ENCODE measurements around the gene GGA2. TPM values are rescaled to one million over a fixed set of nuclear protein-coding genes. Genes with fewer than 3 reads are reported as not detected.
A peak's percentile ranks its signal among the peaks of the same experiment; 100 is the strongest.

Gene GGA2
- total RNA-seq, 1 experiment from 2014 or later: 90.4 TPM

DNA sequence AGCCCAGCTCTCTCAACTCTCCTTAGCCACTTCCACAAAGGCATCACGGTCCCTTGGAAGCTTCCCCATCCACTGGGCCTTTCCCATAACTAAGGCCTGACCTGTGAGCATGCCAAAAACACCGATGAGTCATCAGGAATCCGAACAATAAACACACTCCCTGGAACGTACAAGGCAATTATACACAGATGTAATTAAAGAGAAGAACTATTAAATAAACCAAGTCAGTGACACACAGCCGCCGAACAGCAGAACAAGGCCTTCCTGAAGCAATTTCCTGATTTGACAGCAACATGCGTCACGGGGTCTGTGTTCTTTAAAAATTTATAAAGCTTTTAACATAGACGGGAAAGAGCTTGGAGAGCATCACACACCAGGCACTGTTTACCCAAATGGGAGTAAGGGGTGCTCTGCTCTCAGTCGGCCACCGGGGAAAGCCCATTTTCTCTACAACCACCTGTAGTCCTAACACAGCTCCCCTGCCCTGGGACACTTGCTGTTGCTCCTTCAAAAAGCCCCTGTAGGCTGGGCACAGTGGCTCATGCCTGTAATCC, 86.7 kb downstream of the GGA2 start:
- Mint-ChIP-seq H3K4me1 (ENCODE audit: low read depth, unreplicated experiment) (peaks cover 18% of the 10 kb centered on the region), H3K4me3 (ENCODE audit: low read depth, unreplicated experiment) (no peak overlapping the region), H3K27ac (ENCODE audit: unreplicated experiment) (peak overlapping the region; percentile 16), H3K9me3 (ENCODE audit: low read depth, unreplicated experiment) (no peaks in the 10 kb centered on the region), H3K27me3 (ENCODE audit: unreplicated experiment) (no peaks in the 10 kb centered on the region), H3K36me3 (ENCODE audit: insufficient read depth, unreplicated experiment) (peaks cover 18% of the 10 kb centered on the region)
- CTCF ChIA-PET: interaction anchor here (0.6 to 1.3 kb wide), 3 partner anchors 25 to 213 kb away, joined by 3 read pairs; no protein-coding TSS in a partner anchor
- TF ChIP-seq CTCF (IDR thresholded peaks at IDR 0.05; ENCODE audit: unreplicated experiment): no peak
- DNase-seq: peak; percentile 60
- no TSS peak for BruUV-seq (replicated peaks)
- intact Hi-C loops (cut with micrococcal nuclease; ENCODE audit: unreplicated experiment): no loop called here

DNA sequence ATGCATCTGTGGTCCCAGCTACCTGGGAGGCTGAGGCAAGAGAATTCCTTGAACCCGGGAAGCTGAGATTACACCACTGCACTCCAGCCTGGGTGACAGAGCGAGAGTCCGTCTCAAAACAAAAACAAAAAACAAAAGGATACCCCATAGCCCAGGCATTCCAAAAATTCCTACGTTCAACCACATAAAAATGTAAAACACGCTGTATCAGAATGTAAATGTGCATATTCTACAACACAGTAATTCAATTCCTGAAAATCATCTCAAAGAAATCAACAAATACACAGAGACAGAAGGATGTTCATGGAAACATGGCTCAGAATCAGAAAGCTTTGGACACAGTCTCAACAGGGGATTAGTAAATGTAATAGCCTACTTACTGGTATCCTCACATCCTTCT, 90.3 kb downstream of the GGA2 start:
- H3K9me3 Mint-ChIP-seq (ENCODE audit: low read depth, unreplicated experiment): no peaks in the 10 kb centered on the region
- no peak for DNase-seq
- H3K36me3 Mint-ChIP-seq (ENCODE audit: insufficient read depth, unreplicated experiment): peaks cover 17% of the 10 kb centered on the region
- H3K27ac Mint-ChIP-seq (ENCODE audit: unreplicated experiment): no peak overlapping the region
- TF ChIP-seq CTCF (IDR thresholded peaks at IDR 0.05; ENCODE audit: unreplicated experiment): no peak
- intact Hi-C loops (cut with micrococcal nuclease; ENCODE audit: unreplicated experiment): no loop called here
- BruUV-seq (replicated peaks): no TSS peak
- no peaks in the 10 kb centered on the region for H3K27me3 Mint-ChIP-seq (ENCODE audit: unreplicated experiment)
- no peak overlapping the region for H3K4me3 Mint-ChIP-seq (ENCODE audit: low read depth, unreplicated experiment)
- H3K4me1 Mint-ChIP-seq (ENCODE audit: low read depth, unreplicated experiment): peaks cover 18% of the 10 kb centered on the region
- CTCF ChIA-PET: interaction anchor here (0.6 kb wide), 1 partner anchor 15 kb away, joined by 4 read pairs; no protein-coding TSS in a partner anchor

DNA sequence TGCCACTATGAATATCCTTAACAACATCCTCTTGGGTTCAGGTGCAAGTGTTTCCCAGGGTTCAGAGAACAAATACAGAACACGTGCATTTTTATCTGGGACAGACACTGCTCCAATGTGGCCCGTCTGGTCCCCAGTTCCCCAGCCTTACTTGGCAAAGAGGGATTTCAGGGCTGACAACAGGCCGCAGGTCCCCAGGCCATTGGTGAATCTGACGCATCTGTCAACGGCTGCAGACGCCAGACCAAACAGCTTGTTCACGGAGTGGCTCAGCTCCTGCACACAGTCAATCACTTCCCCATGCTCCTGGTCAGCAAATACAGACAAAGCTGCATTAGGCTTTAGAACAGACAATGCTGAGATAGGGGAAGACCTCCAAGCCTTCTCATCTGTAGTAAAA, 93.5 kb downstream of the GGA2 start:
- CTCF ChIA-PET: no interaction called here
- no peak overlapping the region for H3K4me3 Mint-ChIP-seq (ENCODE audit: low read depth, unreplicated experiment)
- no TSS peak for BruUV-seq (replicated peaks)

DNA sequence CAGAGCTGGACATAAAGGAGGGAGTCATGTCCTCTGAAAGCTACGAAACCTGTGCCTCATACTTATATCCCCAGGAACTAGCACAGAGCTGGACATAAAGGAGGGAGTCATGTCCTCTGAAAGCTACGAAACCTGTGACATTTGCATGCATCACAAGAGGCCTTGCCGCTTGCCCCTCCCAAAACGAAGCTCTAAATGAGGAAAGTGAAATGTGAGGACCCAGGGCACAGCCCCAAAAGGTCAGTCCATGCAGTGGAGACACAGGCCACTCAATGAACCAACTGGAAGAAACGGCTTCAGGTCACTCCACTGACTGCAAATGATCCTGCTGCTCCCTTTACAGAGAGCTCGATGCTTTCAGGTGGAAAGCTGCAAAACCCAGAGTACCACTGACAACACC, 95.6 kb downstream of the GGA2 start:
- CTCF ChIA-PET: interaction anchor here (1.4 to 2.0 kb wide), 2 partner anchors 9 to 21 kb away, joined by 3 to 4 read pairs; no protein-coding TSS in a partner anchor
- no TSS peak for BruUV-seq (replicated peaks)
- no peak for DNase-seq
- Mint-ChIP-seq H3K27ac (ENCODE audit: unreplicated experiment) (no peak overlapping the region), H3K4me3 (ENCODE audit: low read depth, unreplicated experiment) (no peak overlapping the region), H3K27me3 (ENCODE audit: unreplicated experiment) (no peaks in the 10 kb centered on the region), H3K4me1 (ENCODE audit: low read depth, unreplicated experiment) (no peaks in the 10 kb centered on the region), H3K9me3 (ENCODE audit: low read depth, unreplicated experiment) (no peaks in the 10 kb centered on the region), H3K36me3 (ENCODE audit: insufficient read depth, unreplicated experiment) (peaks cover 24% of the 10 kb centered on the region)
- intact Hi-C loops (cut with micrococcal nuclease; ENCODE audit: unreplicated experiment): no loop called here
- no peak for TF ChIP-seq CTCF (IDR thresholded peaks at IDR 0.05; ENCODE audit: unreplicated experiment)

More for the DNA sequence above, 93.5 kb downstream of the GGA2 start:
- DNase-seq: no peak
- intact Hi-C loops (cut with micrococcal nuclease; ENCODE audit: unreplicated experiment): no loop called here
- Mint-ChIP-seq H3K36me3 (ENCODE audit: insufficient read depth, unreplicated experiment) (peaks cover 23% of the 10 kb centered on the region), H3K9me3 (ENCODE audit: low read depth, unreplicated experiment) (no peaks in the 10 kb centered on the region), H3K4me1 (ENCODE audit: low read depth, unreplicated experiment) (no peaks in the 10 kb centered on the region), H3K27ac (ENCODE audit: unreplicated experiment) (no peak overlapping the region), H3K27me3 (ENCODE audit: unreplicated experiment) (no peaks in the 10 kb centered on the region)
- TF ChIP-seq CTCF (IDR thresholded peaks at IDR 0.05; ENCODE audit: unreplicated experiment): no peak

Other genes with a start within 250 kb of the GGA2 start
- gene SCNN1B, start 208.2 kb downstream of the GGA2 start, total RNA-seq (2022): not detected in 2 replicates
- 28.2 and 29.4 TPM in 2 replicates for gene COG7, start 57.3 kb downstream of the GGA2 start, total RNA-seq (2022)
- 45.9 and 46.9 TPM in 2 replicates for gene EARS2, start 46.9 kb upstream of the GGA2 start, total RNA-seq (2022)
- 121 and 125 TPM in 2 replicates for gene UBFD1, start 47.2 kb upstream of the GGA2 start, total RNA-seq (2022)
- gene NDUFAB1, start 85.8 kb upstream of the GGA2 start, total RNA-seq (2022): 143 and 150 TPM in 2 replicates
- 28.0 and 30.6 TPM in 2 replicates for gene PALB2, start 130.8 kb upstream of the GGA2 start, total RNA-seq (2022)
- 152 and 155 TPM in 2 replicates for gene DCTN5, start 131.0 kb upstream of the GGA2 start, total RNA-seq (2022)
- gene PLK1, start 168.4 kb upstream of the GGA2 start, total RNA-seq (2022): 122 and 136 TPM in 2 replicates
- gene ERN2, start 202.7 kb upstream of the GGA2 start, total RNA-seq (2022): 3.2 and 9.3 TPM in 2 replicates
- not detected in 2 replicates for gene CHP2, start 244.5 kb upstream of the GGA2 start, total RNA-seq (2022)